HL-60/S4 treated with retinoic acid at 250 ng/mL for 4 days and 3 days (cell line): ENCODE measurements around the gene NUTM2D.
"Not testable (repeated sequence)": the region's sequence is repeated elsewhere in the genome, so short reads cannot be mapped to it uniquely, and the experiment has no call there.

Source experiments
- in situ Hi-C: fragments of 300-500 bp; cut with MboI; formaldehyde crosslinking; loops from 2 replicates; pipeline ENCODE4 v1.7.0; 2022; ENCODE audit warnings: low sequenced_read_pairs

The NUTM2D gene

GRCh38 chr10:87357444-87357843 lies at the start of gene NUTM2D:
TSS of gene NUTM2D (plus strand) at chr10:87357744. CDS start at chr10:87358266, 522 bp downstream.
- in situ Hi-C loops, result not testable (repeated sequence)

GRCh38 chr10:87308702-87309101 lies 48.8 kb upstream of the NUTM2D start:
- in situ Hi-C loops, result not testable (repeated sequence)

- in situ Hi-C loops, result not testable (repeated sequence)
These were observed 47.9 kb upstream of the NUTM2D start for GRCh38 chr10:87309657-87310056.

DNA sequence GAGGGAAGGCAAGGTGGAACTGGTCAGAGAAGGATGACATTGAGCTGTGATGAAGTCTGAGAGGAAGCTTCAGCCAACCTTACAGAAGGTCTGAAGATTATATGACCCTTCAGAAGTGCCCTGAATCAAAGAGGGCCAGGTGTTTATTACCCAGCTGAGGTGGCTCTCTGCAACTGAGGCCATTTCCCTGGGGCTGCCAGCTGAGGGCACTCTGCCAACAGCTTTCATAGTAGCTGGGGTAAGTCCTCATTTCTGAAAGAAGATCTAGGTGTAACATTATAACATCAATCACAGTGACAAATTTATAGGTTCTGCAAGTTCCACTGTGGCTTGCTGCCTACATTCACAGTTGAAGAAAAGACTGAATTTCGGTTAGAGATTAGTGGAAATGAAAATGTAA lies 46.0 kb upstream of the NUTM2D start:
- in situ Hi-C loops, result not testable (repeated sequence)

DNA sequence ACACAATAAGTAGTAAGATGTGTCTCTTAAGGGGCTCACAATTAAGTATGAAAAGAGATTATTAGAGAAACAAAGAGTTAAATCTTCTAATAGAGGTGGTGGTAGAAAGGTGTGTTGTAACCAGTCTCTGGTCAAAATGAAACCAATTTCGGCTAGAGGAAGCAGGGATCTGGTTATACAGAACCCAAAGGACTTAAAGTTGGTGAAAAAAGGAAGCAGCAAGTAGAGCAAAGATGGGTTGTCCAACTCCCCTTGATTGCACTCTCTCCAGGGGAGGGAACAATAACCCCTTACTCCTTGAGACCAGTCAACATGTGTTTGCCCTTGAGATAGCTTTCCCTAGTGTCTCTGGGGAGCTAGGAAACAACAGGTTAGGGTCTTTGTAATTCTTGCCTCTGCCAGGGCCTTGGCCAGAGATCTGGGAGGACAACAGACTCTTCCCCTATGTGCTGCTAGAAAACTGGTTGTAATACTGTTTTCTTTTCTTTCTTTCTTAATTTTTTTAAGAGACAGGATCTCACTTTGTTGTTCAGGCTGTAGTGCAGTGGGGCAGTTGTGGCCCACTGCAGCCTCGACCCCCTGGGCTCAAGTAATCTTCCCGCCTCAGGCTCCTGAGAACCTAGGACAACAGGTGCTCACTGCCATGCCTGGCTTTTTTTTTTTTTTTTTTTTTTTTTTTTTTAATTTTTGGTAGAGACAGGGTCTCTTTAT lies 43.7 kb upstream of the NUTM2D start:
- in situ Hi-C loops, result not testable (repeated sequence)

DNA sequence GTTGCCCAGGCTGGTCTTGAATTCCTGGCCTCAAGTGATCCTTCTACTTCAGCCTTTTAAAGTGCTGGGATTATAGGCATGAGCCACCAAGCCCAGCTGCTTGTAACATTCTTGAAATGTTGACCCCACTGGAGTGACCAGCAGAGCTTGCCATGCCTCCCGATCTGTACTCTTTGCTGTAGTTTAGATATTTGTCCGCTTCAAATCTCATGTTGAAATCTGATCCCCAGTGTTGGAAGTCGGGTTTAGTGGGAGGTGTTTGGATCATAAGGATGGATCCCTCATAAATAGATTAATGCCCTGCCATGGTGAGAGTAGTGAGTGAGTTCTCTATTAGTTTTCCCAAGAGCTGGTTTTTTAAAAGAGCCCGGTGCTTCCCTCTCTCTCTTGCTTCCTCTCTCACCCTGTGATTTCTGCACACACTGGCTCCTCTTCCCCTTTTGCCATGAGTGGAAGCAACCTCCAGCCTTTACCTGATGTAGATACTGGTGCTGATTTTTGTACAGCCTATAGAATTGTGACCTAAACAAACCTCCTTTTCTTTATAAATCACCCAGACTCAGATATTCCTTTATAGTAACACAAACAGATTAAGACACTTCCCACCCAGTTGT lies 43.1 kb upstream of the NUTM2D start:
- in situ Hi-C loops, result not testable (repeated sequence)

GRCh38 chr10:87321505-87321904 lies 36.0 kb upstream of the NUTM2D start:
- in situ Hi-C loops, result not testable (repeated sequence)

- in situ Hi-C loops, result not testable (repeated sequence)
These were observed 33.0 kb upstream of the NUTM2D start for GRCh38 chr10:87324559-87324958.

GRCh38 chr10:87327958-87328357 lies 29.6 kb upstream of the NUTM2D start:
- in situ Hi-C loops, result not testable (repeated sequence)

- in situ Hi-C loops, result not testable (repeated sequence)
These were observed 28.4 kb upstream of the NUTM2D start for GRCh38 chr10:87329131-87329530.

- in situ Hi-C loops, result not testable (repeated sequence)
These were observed 24.9 kb upstream of the NUTM2D start for GRCh38 chr10:87332687-87333086.

DNA sequence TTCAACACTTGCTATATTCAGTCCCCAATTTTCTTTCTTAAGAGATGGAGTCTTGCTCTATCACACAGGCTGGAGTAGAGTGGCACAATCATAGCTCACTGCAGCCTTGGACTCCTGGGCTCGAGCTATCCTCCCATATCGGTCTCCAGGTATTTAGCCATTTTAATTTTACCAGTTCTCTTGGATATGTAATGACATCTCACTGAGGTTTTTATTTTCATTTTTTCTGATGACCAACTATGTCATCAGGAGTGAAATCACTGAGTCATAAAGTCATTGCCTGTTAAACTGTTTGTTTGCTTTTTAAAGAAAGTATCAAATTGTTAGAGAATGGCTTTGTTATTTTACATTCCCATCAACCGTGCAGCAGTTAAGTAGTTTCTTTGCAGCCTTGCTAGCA lies 17.1 kb upstream of the NUTM2D start:
- in situ Hi-C loops, result not testable (repeated sequence)

DNA sequence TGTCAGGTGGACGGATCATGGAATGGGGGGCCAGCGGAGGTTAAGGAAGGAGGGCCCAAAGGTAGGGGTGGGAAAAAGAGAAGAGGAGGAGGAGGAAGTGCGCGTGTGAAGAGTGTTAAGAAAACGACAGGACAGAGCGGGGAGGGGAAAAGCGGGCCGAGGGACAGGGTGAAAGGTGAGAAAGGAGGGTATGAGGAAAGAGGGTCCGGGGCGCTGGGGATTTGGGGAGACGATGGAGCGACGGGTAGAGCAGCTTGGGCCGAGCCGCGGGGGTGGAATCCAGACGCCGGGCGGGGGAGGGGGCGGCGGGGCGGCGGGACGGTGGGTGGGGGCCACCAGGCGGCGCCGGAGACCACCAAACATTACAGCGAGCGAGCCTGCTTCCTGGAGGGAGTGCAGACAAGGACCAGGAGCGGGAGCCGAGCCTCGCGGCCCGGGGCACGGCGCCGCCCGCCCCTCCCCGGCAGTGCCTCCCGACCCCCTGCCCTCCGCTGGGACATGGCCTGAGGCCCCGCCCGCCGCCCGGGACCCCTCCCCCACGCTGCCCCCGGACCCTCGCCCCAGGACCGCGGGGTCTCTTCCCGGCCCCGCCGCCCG lies 15.9 kb upstream of the NUTM2D start:
- in situ Hi-C loops, result not testable (repeated sequence)

DNA sequence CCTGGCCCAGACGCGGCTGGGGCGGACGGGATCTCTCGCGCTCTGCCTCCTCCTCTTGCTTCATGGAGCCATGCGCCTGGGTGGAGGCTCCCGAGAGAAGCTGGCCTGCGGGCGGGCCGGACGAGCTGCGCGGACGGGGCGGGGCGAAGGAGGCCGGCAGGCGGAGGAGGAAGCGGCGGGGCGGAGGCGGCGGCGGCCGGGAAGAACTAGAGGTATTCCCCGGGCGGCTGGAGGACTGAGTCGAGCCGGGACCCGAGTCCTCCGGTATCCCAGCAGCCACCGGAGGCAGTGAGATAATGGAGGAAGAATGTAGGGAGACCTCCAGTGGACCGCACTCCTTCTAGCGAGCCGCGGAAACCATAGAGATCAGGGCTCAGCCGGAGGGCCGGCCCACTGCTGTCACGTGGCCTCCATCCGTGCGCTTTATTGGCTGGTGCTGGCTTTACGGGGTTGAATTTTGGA lies 15.3 kb upstream of the NUTM2D start:
- in situ Hi-C loops, result not testable (repeated sequence)

DNA sequence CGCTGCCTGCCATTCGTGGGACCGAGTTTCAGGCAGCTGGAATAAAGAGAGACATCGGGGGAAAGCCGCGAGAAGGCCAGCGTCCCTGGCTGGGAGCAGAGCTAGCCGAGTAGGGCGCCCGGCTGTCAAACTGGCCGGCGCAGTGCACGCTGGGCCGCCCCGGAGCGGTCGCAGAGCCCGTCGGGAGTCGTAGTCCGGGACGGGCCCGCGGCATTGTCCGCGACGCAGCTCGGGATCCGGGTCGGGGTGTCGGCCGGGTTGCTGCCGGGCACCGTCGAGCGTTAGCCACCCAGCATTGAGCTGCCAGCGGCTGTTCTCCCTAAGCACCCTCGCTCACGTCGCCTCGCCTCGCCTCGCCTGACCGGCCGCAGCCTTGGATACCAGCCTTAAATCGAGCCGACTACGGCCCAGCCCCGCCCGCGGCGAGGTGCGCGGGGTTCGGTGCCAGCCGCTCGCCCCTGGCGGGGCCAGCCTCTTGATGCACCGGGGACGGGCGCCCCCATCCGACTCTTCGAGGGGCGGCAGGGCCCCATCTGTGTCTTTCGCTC lies 14.8 kb upstream of the NUTM2D start:
- in situ Hi-C loops, result not testable (repeated sequence)

DNA sequence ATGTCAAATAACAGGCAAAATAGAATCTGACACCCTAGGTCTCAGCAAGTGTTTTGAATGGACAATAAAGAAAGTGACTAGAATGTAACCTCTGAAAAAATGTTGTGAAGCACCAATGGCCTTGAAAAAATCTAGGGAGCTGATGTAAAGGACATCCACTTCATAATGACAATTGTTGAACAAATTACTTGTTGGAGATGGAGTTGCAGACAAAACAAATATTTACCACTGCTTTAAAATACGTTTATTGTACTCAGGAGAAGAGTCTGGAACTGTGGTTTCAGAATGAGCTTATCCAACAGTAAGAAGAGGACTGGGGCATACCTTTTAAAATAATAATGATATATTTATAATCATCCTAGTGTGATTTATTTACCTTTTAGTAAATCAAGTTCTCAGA lies 11.8 kb upstream of the NUTM2D start:
- in situ Hi-C loops, result not testable (repeated sequence)

- in situ Hi-C loops, result not testable (repeated sequence)
These were observed 7.4 kb upstream of the NUTM2D start for GRCh38 chr10:87350161-87350560.

DNA sequence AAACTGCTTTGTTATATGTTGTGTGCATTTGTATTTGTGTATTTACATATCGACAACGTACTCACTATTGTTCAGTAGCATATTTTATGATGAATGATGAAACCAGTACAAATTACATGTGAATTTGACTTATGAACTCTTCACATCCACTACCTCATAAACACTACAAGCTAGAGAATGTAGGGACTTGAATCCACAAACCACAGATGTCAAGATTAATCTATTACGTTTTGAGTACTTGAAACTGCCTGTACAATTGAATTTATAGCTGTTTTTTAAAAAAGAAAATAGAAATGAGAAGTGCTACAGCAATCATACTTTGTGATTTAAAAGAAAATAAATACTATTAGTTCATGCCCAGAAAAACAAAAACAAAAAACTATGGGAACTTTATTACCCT lies 4.7 kb upstream of the NUTM2D start:
- in situ Hi-C loops, result not testable (repeated sequence)

- in situ Hi-C loops, result not testable (repeated sequence)
These were observed 2.4 kb upstream of the NUTM2D start for GRCh38 chr10:87355110-87355509.

DNA sequence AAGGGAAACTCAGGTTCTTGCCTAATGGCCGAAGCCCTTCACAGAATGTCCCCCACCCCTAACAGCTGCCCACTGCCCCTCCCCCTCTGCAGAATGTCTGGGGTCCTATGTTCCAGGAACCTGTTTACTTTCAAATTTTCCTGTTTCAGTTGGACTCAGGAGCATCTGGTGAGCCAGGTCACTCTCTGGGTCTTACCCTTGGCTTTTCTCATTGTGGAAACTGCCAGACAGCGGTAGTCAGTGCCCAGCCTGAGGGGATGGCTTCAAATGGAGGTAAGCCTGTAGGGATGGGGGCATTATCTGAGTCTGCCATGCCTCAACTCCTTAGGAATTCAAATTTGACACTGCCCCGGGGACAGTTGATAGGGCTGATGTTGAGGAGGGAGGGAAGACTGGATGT lies 615 bp downstream of the NUTM2D start:
- in situ Hi-C loops, result not testable (repeated sequence)

DNA sequence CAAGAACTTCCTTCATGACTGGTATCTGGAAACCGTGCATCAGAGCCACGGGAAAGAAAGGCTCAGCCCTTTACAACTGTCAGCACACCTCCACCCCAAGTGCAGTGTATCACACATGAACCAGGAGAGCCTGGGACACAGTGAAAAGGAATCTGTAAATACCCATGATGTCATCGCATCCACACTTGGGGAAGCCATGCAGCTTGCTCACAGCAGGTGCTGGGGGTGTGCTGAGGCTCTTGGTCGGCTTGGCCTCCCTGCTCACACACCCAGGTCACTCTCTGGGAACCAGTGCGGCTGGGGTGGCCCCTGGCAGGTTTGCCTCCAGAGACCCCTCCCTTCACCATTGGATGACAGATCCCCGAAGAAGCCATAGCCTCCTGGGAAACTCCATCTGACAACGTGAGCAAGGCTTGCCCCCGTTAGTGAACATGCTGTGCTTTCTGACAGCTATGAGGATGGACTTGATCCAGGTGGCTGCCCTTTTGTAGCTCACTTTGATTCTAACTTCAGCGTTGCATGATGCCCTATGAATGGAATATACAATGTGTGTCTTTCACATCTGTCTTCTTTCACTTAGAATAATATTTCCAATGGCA lies 12.1 kb downstream of the NUTM2D start:
- in situ Hi-C loops, result not testable (repeated sequence)
